Natural killer cell (primary cell): Measurements from ENCODE around the gene DPP4. TPM values are rescaled to one million over a fixed set of nuclear protein-coding genes. Genes with fewer than 3 reads are reported as not detected.

ENCODE experiments used
- ATAC-seq, 3 donors: fragments of 150-1000 bp in 2 of 3; fragments of 200-7000 bp in 1 of 3; cut with Tn5 transposase; 1 replicate in 1 of 3; 2 replicates in 2 of 3; pipeline ENCODE4 v1.10.0; 2021; ENCODE audit warnings: mild to moderate bottlenecking in 2 of 3, moderate library complexity in 2 of 3
- DNase-seq, 2 donors: peaks; one replicate each; pipeline versions ENCODE4 v3.0.0 to v3.0.0-alpha.2; 2013 to 2021; ENCODE audit warnings: mixed read lengths in 1 of 2
- H3K27ac ChIP-seq: one replicate; pipeline ENCODE4 v1.5.1; 2013; ENCODE audit warnings: mild to moderate bottlenecking, low read length
- H3K27me3 ChIP-seq: one replicate; pipeline ENCODE4 v1.6.1; 2013; ENCODE audit warnings: low read length; ENCODE audit not compliant: control insufficient read depth, insufficient read depth
- H3K36me3 ChIP-seq: one replicate; pipeline ENCODE4 v1.6.1; 2013; ENCODE audit warnings: low read length; ENCODE audit not compliant: control insufficient read depth, insufficient read depth
- H3K4me1 ChIP-seq: one replicate; pipeline ENCODE4 v1.6.1; 2013; ENCODE audit warnings: low read length; ENCODE audit not compliant: control insufficient read depth, insufficient read depth
- H3K4me3 ChIP-seq: one replicate; pipeline ENCODE4 v1.5.1; 2013; ENCODE audit warnings: low read length
- H3K9me3 ChIP-seq: one replicate; pipeline ENCODE4 v1.6.1; 2013; ENCODE audit warnings: low read length; ENCODE audit not compliant: control insufficient read depth, insufficient read depth
- H3K27ac Mint-ChIP-seq, 2 donors: one replicate each; pipeline ENCODE4 v1.8.0; 2022; ENCODE audit warnings: mild to moderate bottlenecking in 2 of 2, mixed read lengths in 2 of 2, moderate library complexity in 1 of 2
- H3K27me3 Mint-ChIP-seq, 2 donors: one replicate each; pipeline ENCODE4 v1.8.0; 2022; ENCODE audit warnings: low read depth in 2 of 2, mixed read lengths in 2 of 2
- H3K36me3 Mint-ChIP-seq: one replicate; pipeline ENCODE4 v1.8.0; 2022; ENCODE audit warnings: mixed read lengths
- H3K4me1 Mint-ChIP-seq, 2 donors: one replicate each; pipeline ENCODE4 v1.8.0; 2022; ENCODE audit warnings: mixed read lengths in 2 of 2
- H3K4me3 Mint-ChIP-seq: one replicate; pipeline ENCODE4 v1.8.0; 2022; ENCODE audit warnings: mild to moderate bottlenecking, moderate library complexity, mixed read lengths
- H3K9me3 Mint-ChIP-seq, 2 donors: one replicate each; pipeline ENCODE4 v1.8.0; 2022; ENCODE audit warnings: mixed read lengths in 2 of 2
- CTCF ChIP-seq: fragments of 200-600 bp; IDR thresholded peaks from one replicate; pipeline ENCODE4 v1.8.0; 2022; ENCODE audit warnings: antibody characterized with exemption
- WGBS: methylation state at CpG from one replicate; pipeline ENCODE4 v1.1.7; 2013; ENCODE audit warnings: missing lambda C conversion rate; ENCODE audit not compliant: insufficient coverage; 5-methylcytosine and 5-hydroxymethylcytosine counted together
- intact Hi-C: fragments of 100-400 bp; cut with micrococcal nuclease; formaldehyde crosslinking; loops from one replicate; pipeline ENCODE4 v1.14.2; 2022
- total RNA-seq, 4 donors: library from RNA; stranded (reverse); fragments of 120-200 nt in 1 of 4; gene quantifications; one replicate each; pipeline versions ENCODE4 v1.2.3 to v1.2.4, GENCODE V29; 2013 to 2022

Gene DPP4
- total RNA-seq, 3 donors from 2014 or later (not counting 1 experiment from before 2014, with no cell fraction given) = 1.8 to 2.3 (median 1.8) TPM

GRCh38 chr2:162002623-162003235 lies 71.3 kb downstream of the DPP4 start:
- no peaks in the 10 kb centered on the region for H3K27me3 Mint-ChIP-seq
- intact Hi-C loops = no loop called here
- H3K36me3 Mint-ChIP-seq = no peaks in the 10 kb centered on the region
- WGBS = 77% methylated on average over 7 of the region's 7 CpGs
- no peak overlapping the region for H3K27ac ChIP-seq
- H3K4me3 Mint-ChIP-seq = no peak overlapping the region
- H3K4me3 ChIP-seq = no peak overlapping the region
- H3K27ac Mint-ChIP-seq = no peak overlapping the region
- no peaks in the 10 kb centered on the region for H3K4me1 Mint-ChIP-seq
- no peaks in the 10 kb centered on the region for H3K27me3 ChIP-seq
- H3K36me3 ChIP-seq = no peaks in the 10 kb centered on the region
- H3K4me1 ChIP-seq = no peaks in the 10 kb centered on the region
- no peaks in the 10 kb centered on the region for H3K9me3 Mint-ChIP-seq
- no peaks in the 10 kb centered on the region for H3K9me3 ChIP-seq
- ATAC-seq = no peak
- no peak for TF ChIP-seq CTCF
- DNase-seq = no peak

GRCh38 chr2:162000431-162000830 lies 73.6 kb downstream of the DPP4 start:
- no peaks in the 10 kb centered on the region for H3K9me3 ChIP-seq
- no peaks in the 10 kb centered on the region for H3K27me3 Mint-ChIP-seq
- DNase-seq (no peak), ATAC-seq (no peak)
- no peaks in the 10 kb centered on the region for H3K36me3 Mint-ChIP-seq
- H3K27ac ChIP-seq = no peak overlapping the region
- no peak overlapping the region for H3K4me3 ChIP-seq
- H3K27me3 ChIP-seq = no peaks in the 10 kb centered on the region
- H3K4me1 Mint-ChIP-seq = peaks cover 3 to 10% of the 10 kb centered on the region in 2 donors
- 92% methylated on average over 1 of the region's 1 CpG for WGBS
- intact Hi-C loops = no loop called here
- H3K27ac Mint-ChIP-seq = no peak overlapping the region
- H3K36me3 ChIP-seq = no peaks in the 10 kb centered on the region
- TF ChIP-seq CTCF = no peak
- H3K9me3 Mint-ChIP-seq = no peaks in the 10 kb centered on the region
- peaks cover 1% of the 10 kb centered on the region for H3K4me1 ChIP-seq
- no peak overlapping the region for H3K4me3 Mint-ChIP-seq

DNA sequence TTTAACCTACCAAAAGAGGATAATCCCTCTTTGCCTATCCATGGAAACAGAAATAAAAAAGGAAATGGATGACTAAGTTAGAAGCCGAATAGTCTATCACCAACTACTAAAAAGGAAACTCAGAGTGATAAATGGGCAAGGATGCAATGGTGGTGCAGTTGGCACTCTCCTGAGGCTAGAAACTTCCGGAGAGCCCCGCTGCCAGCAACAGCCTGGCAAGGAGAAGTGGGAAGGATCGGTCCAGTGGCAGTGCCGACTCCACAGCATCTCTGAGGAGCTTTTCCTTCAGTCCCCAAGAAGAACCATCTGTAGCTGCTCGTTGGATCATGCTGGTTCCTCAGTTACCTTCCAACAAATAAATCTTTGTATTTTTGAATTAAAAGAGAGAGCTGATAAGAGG lies 74.7 kb downstream of the DPP4 start:
- Histone ChIP-seq H3K36me3 (no peaks in the 10 kb centered on the region), H3K27me3 (no peaks in the 10 kb centered on the region), H3K4me1 (peaks cover 6% of the 10 kb centered on the region), H3K27ac (no peak overlapping the region), H3K9me3 (no peaks in the 10 kb centered on the region), H3K4me3 (no peak overlapping the region)
- intact Hi-C loops = no loop called here
- no peak for TF ChIP-seq CTCF
- no peak for DNase-seq
- 52% methylated on average over 4 of the region's 6 CpGs for WGBS
- H3K36me3 Mint-ChIP-seq = no peaks in the 10 kb centered on the region
- no peak overlapping the region for H3K27ac Mint-ChIP-seq
- no peak overlapping the region for H3K4me3 Mint-ChIP-seq
- H3K4me1 Mint-ChIP-seq = peaks cover 14 to 21% of the 10 kb centered on the region in 2 donors
- no peaks in the 10 kb centered on the region for H3K9me3 Mint-ChIP-seq
- no peaks in the 10 kb centered on the region for H3K27me3 Mint-ChIP-seq
- no peak for ATAC-seq

DNA sequence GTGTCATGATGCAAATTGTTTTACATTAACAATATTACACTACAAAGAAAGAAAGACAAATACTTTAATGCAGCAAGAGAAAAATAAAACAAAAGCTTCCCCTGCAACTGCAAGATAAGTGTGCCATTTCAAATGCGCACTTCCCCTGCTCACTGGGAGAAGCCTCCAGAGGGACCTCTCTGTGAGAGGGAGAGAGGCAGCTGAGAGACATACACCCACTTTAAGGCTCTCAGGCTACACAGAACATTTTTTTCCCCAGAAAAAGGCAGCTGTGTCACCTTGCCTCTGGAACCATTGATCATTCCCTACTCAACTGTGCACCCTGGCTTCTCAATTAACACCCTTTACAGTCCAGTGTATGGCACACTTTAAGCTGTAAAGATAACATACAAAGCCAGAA lies 75.2 kb downstream of the DPP4 start:
- TF ChIP-seq CTCF = no peak
- H3K4me1 ChIP-seq = peaks cover 6% of the 10 kb centered on the region
- no peak overlapping the region for H3K27ac Mint-ChIP-seq
- peaks cover 17 to 24% of the 10 kb centered on the region in 2 donors for H3K4me1 Mint-ChIP-seq
- no peaks in the 10 kb centered on the region for H3K27me3 ChIP-seq
- H3K4me3 ChIP-seq = no peak overlapping the region
- no peaks in the 10 kb centered on the region for H3K27me3 Mint-ChIP-seq
- 83% methylated on average over 1 of the region's 1 CpG for WGBS
- no peak overlapping the region for H3K4me3 Mint-ChIP-seq
- ATAC-seq (no peak), DNase-seq (no peak)
- H3K36me3 ChIP-seq = no peaks in the 10 kb centered on the region
- H3K36me3 Mint-ChIP-seq = no peaks in the 10 kb centered on the region
- intact Hi-C loops = no loop called here
- no peaks in the 10 kb centered on the region for H3K9me3 Mint-ChIP-seq
- no peak overlapping the region for H3K27ac ChIP-seq
- no peaks in the 10 kb centered on the region for H3K9me3 ChIP-seq
